Stimulated activated naive CD8-positive, alpha-beta T cell treated with anti-CD3 and anti-CD28 coated beads, Interleukin-15, amount 100 ng/mL, for 72 hours (primary cell): ENCODE data around the gene PATL2.
"Not testable (repeated sequence)": the region's sequence is repeated elsewhere in the genome, so short reads cannot be mapped to it uniquely, and the experiment has no call there.

Source experiments
- ATAC-seq: fragments of 150-1000 bp; cut with Tn5 transposase; 2 replicates; pipeline ENCODE4 v1.10.0; 2021; ENCODE audit warnings: mild to moderate bottlenecking, moderate library complexity
- DNase-seq, 2 donors: peaks; one replicate each; pipeline ENCODE4 v3.0.0; 2021 to 2022
- H3K27ac Mint-ChIP-seq, 2 donors: one replicate each; pipeline ENCODE4 v1.8.0; 2022; ENCODE audit warnings: mild to moderate bottlenecking in 2 of 2, mixed read lengths in 2 of 2, moderate library complexity in 2 of 2
- H3K27me3 Mint-ChIP-seq: one replicate; pipeline ENCODE4 v1.8.0; 2022; ENCODE audit warnings: mixed read lengths
- H3K4me1 Mint-ChIP-seq: one replicate; pipeline ENCODE4 v1.8.0; 2022; ENCODE audit warnings: mild to moderate bottlenecking, mixed read lengths
- H3K4me3 Mint-ChIP-seq, 2 donors: one replicate each; pipeline ENCODE4 v1.8.0; 2022; ENCODE audit warnings: mild to moderate bottlenecking in 2 of 2, mixed read lengths in 2 of 2, moderate library complexity in 1 of 2
- H3K9me3 Mint-ChIP-seq, 2 donors: one replicate each; pipeline ENCODE4 v1.8.0; 2022; ENCODE audit warnings: mixed read lengths in 2 of 2

Gene PATL2

DNA sequence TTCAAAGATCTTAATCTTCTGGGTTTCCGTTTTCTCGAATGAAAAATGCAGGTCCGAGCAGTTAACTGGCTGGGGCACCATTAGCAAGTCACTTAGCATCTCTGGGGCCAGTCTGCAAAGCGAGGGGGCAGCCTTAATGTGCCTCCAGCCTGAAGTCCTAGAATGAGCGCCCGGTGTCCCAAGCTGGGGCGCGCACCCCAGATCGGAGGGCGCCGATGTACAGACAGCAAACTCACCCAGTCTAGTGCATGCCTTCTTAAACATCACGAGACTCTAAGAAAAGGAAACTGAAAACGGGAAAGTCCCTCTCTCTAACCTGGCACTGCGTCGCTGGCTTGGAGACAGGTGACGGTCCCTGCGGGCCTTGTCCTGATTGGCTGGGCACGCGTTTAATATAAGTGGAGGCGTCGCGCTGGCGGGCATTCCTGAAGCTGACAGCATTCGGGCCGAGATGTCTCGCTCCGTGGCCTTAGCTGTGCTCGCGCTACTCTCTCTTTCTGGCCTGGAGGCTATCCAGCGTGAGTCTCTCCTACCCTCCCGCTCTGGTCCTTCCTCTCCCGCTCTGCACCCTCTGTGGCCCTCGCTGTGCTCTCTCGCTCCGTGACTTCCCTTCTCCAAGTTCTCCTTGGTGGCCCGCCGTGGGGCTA, at the start of gene PATL2, which contains the start of gene B2M:
Gene PATL2, minus strand, starts transcription at position 228 of the 647 bp plus-strand sequence. CDS start 34,833 bp downstream, outside the sequence.
Gene B2M, plus strand, starts transcription at position 422 of the 647 bp plus-strand sequence. Its CDS starts 30 bp downstream, at position 452.
- no peaks in the 10 kb centered on the region for H3K27me3 Mint-ChIP-seq
- peak within 1 kb of the TSS; percentile 99 to 100 for H3K27ac Mint-ChIP-seq
- peaks cover 62% of the 10 kb centered on the region for H3K4me1 Mint-ChIP-seq

DNA sequence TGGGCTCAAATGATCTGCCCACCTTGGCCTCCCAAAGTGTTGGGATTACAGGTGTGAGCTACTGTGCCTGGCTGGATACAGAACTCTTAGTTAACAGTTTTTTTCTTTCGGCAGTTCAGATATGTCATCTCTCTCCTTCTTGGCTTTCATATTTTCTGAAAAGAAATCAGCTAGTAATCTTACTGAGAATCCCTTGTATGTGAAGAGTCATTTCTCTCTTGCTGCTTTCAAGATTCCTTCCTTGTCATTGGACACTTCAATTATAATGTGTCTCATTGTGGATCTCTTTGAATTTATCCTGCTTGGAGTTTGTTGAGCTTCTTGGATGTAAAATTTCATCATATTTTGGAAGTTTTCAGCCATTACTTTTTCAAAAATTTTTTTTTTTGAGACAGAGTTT, 42.2 kb upstream of the PATL2 start:
- no peaks in the 10 kb centered on the region for H3K27me3 Mint-ChIP-seq
- peaks cover 22 to 31% of the 10 kb centered on the region in 2 donors for H3K9me3 Mint-ChIP-seq
- ATAC-seq (no peak), DNase-seq (no peak)
- H3K4me1 Mint-ChIP-seq: peaks cover 35% of the 10 kb centered on the region
- H3K27ac Mint-ChIP-seq: no peak overlapping the region
- no peak overlapping the region for H3K4me3 Mint-ChIP-seq

More for the DNA sequence above, at the start of gene PATL2, which contains the start of gene B2M:
- DNase-seq (peak; percentile 96), ATAC-seq (peak; percentile 89)
- peak within 1 kb of the TSS; percentile 97 to 98 for H3K4me3 Mint-ChIP-seq
- H3K9me3 Mint-ChIP-seq: no peaks in the 10 kb centered on the region

DNA sequence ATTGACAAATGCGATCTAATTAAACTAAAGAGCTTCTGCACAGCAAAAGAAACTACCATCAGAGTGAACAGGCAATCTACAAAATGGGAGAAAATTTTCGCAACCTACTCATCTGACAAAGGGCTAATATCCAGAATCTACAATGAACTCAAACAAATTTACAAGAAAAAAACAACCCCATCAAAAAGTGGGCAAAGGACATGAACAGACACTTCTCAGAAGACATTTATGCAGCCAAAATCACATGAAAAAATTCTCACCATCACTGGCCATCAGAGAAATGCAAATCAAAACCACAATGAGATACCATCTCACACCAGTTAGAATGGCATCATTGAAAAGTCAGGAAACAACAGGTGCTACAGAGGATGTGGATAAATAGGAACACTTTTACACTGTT, 32.3 kb upstream of the PATL2 start:
- not testable (repeated sequence) for DNase-seq, ATAC-seq, H3K4me3 Mint-ChIP-seq, H3K27me3 Mint-ChIP-seq, H3K27ac Mint-ChIP-seq
- peaks cover 18 to 20% of the 10 kb centered on the region in 2 donors for H3K9me3 Mint-ChIP-seq
- H3K4me1 Mint-ChIP-seq: peaks cover 10% of the 10 kb centered on the region

DNA sequence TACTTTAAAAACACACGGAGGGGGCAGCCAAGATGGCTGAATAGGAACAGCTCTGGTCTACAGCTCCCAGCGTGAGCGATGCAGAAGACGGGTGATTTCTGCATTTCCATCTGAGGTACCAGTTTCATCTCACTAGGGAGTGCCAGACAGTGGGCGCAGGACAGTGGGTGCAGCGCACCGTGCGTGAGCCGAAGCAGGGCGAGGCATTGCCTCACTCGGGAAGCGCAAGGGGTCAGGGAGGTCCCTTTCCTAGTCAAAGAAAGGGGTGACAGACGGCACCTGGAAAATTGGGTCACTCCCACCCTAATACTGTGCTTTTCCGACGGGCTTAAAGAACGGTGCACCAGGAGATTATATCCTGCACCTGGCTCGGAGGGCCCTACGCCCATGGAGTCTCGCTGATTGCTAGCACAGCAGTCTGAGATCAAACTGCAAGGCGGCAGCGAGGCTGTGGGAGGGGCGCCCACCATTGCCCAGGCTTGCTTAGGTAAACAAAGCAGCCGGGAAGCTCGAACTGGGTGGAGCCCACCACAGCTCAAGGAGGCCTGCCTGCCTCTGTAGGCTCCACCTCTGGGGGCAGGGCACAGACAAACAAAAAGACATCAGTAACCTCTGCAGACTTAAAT, 28.2 kb upstream of the PATL2 start:
- not testable (repeated sequence) for H3K9me3 Mint-ChIP-seq, H3K27ac Mint-ChIP-seq, H3K27me3 Mint-ChIP-seq, ATAC-seq, DNase-seq
- peak overlapping the region; percentile 29 to 83 for H3K4me3 Mint-ChIP-seq
- H3K4me1 Mint-ChIP-seq: peaks cover 35% of the 10 kb centered on the region

DNA sequence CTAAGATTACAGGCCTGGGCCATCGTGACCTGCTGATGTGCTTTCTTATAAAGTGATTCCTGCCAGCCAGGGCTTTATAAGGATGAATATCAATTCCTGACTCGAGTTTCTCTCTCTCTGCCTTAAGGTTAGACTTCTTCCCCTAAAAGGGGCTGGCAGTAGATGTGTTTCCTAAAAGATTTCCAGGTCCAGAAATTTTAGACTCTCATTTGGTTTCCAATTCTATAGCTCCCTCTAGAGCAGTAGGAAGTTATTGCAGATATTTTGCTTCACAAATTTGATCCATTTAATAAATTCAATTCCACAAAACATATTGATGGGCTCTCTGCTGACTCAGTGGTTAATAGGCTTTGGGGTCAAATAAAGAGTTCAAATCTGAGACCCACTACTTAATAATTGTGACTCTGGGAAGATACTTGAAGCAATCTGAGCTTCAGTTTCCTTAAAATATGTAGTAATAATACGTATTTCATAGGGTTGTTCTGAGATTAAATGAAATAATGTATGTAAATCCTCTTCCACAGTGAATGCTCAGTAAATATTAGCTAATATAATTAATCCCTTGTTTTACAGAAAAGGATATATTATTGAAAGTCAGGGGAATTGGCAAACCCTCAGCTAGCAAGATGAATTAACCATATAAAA, 27.3 kb upstream of the PATL2 start:
- Mint-ChIP-seq H3K4me1 (peaks cover 44% of the 10 kb centered on the region), H3K4me3 (peak overlapping the region; percentile 74 to 83), H3K27ac (peak overlapping the region in 1 of 2 donors; percentile 59), H3K9me3 (no peaks in the 10 kb centered on the region), H3K27me3 (no peaks in the 10 kb centered on the region)
- ATAC-seq (no peak), DNase-seq (peak in 1 of 2 donors; percentile 18)

DNA sequence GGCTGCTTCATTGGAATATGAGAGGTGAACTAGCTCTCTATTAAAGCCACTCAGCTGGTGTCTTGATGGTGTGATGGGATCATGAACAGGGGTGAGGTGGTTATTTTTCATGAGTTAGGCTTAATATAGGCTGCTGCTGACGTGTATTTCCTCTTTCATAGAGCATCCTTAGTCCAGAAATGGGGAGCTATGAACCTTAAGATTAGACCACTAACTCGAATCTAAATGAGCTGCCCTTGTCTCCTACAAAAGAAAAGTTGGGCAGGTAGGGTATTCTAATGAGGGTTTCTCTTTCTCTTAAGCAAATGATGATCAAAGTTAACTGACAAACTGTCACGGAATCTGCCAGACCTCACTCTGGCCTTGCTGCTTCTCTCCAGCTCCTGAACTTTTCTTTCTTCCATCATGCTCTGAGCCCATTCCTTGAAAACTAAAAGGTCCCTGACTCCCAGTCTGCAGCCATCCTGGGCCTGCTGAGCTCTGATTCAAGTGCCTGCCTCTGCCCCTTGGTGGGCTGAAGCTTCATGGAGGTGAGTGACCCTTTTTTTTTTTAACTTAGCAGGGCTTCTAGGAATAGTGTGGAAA, 25.1 kb upstream of the PATL2 start, which contains the start of gene TRIM69:
Gene TRIM69, plus strand, starts transcription at position 348 of the 585 bp plus-strand sequence. Its CDS starts 177 bp downstream, at position 525.
- Mint-ChIP-seq H3K9me3 (no peaks in the 10 kb centered on the region), H3K27me3 (no peaks in the 10 kb centered on the region), H3K27ac (peak within 1 kb of the TSS; percentile 96 to 97), H3K4me3 (peak within 1 kb of the TSS; percentile 83 to 85), H3K4me1 (peaks cover 62% of the 10 kb centered on the region)
- ATAC-seq: peak; percentile 55
- no peak for DNase-seq

DNA sequence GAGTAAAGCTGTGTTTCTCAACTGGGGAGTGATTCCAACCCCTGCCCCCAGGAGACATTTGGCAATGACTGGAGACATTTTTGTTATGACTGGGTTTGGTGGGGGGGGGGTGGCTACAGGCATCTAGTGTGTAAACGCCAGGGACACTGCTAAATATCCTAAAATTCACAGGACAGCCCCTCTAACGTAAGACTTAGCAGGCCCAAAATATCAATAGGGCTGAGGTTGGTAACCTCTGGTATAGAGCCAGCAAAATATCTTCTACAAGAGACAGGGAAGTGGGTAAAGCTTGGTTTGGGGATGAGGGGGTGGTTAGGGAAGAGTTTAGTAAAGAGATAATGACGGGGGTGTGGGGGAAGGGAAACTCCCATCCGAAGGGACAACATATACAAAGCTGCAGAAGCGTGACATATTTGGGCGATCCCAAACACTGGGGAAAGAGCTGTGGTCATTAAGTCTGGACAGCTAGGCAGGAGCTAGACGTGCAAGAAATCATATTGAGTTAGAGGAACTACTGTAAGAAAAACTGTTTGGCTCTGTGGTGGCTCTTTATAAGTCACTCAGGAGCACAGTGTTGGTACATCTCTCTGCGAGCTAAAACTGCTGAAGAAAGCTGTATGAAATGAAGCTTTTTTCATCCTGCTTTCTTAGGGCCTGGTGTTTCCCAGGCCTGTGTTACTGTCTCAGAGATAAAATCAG, 24.5 kb upstream of the PATL2 start:
- DNase-seq (peak; percentile 33 to 78), ATAC-seq (peak; percentile 85)
- Mint-ChIP-seq H3K4me3 (peak overlapping the region; percentile 81 to 85), H3K9me3 (no peaks in the 10 kb centered on the region), H3K4me1 (peaks cover 65% of the 10 kb centered on the region), H3K27ac (peak overlapping the region; percentile 96 to 97), H3K27me3 (no peaks in the 10 kb centered on the region)

DNA sequence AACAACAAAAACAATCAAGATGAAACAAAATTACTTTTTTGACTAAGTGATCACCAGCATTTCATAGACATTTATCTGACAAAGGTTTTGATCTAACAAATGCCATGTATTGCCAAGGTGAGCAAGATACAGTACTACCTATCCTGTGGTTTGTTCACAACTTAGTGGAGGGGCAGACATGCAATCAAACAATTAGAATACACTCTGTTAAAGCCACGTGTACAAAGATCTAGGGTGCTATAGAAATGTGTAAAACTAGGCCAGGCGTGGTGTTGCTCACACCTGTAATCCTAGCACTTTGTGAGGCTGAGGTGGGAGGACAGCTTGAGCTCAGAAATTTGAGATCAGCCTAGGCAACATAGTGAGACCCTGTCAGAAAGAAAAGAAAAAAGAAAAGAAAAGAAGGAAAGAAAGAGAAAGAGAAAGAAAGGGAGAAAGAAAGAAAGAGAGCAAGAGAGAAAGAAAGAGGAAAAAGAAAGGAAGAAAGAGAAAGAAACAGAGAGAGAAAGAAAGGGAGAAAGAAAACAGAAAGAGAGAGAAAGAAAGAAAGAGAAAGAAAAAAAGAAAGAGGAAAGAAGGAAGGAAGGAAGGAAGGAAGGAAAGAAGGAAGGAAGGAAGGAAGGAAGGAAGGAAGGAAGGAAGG, 23.8 kb upstream of the PATL2 start:
- DNase-seq (no peak), ATAC-seq (no peak)
- Mint-ChIP-seq H3K27ac (peak overlapping the region; percentile 96 to 97), H3K4me3 (peak overlapping the region; percentile 81 to 85), H3K4me1 (peaks cover 65% of the 10 kb centered on the region), H3K27me3 (no peaks in the 10 kb centered on the region), H3K9me3 (no peaks in the 10 kb centered on the region)

DNA sequence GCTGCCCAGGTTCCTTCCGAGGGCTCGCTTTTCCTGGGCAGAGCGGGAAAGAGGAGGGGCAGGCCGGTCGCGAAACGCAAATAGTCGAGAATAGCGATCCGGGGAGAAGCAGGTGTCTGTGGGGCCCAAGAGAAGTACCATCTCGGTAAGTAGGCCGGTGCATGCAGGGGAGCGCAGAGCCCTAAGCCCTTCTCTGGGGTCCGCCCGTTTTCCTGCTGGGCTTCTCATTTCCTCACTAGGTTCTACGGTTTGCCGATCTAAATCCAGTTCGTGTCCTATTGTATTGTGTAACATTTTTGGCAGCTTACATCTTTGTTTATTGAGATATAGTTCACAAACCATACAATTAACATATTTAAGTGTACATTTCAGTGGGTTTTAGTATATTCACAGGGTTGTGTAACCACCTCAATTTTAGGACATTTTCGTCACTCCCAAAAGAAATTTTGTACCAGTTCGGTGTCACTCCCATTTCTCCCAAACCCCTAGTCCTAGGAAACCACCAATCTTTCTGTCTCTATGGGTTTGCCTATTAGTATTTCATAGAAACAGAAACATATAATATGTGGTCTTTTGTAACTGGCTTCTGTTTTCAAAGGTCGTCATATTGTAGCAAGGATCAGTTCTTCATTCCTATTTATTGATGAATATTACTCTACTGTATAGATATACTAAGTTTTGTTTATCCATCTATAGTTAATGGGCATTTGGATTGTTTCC, 18.4 kb upstream of the PATL2 start:
- H3K27me3 Mint-ChIP-seq: no peaks in the 10 kb centered on the region
- peak; percentile 18 for ATAC-seq
- H3K4me3 Mint-ChIP-seq: peak overlapping the region; percentile 99 to 100
- DNase-seq: peak in 1 of 2 donors; percentile 66
- peaks cover 73% of the 10 kb centered on the region for H3K4me1 Mint-ChIP-seq
- peak overlapping the region; percentile 100 for H3K27ac Mint-ChIP-seq
- no peaks in the 10 kb centered on the region for H3K9me3 Mint-ChIP-seq

DNA sequence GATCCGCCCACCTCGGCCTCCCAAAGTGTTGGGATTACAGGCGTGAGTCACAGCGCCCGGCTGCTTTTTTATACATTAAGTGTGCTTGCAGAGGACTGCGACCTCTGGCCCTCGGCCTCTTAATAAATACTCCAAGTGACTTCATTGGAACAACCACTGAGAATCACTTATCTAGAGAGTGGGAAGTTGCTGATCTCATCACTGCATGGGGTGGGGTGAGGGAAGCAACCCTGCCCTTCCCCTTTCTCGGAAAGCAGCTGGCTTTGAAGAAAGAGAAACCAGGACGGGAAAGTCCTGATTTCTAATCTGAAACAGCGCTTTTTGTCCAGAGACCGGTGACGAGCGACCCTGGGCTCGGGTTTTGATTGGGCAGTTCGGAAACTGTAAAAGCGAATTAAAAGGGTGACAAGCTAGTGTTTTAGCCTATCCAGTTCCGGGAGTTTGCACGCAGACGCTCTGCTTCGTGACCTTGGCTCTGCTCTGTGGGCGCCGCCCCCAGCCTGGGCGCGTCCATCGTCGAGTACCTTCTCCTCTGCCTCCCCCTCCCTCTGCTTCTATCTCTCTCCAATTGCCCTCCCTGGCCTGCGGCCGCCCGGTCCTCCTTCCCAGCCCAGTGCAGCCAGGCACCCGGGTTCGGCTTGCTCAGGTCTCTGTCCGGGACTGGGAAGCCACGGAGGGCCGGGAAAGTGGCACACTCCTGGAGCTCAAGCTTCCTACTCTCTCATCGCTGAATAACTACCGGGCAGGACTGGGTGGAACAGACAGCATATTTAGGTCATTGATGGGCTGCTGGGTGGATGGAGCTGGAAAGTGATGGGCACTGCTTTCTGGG, 17.7 kb upstream of the PATL2 start:
- peak; percentile 85 for ATAC-seq
- H3K4me1 Mint-ChIP-seq: peaks cover 73% of the 10 kb centered on the region
- peak overlapping the region; percentile 100 for H3K27ac Mint-ChIP-seq

DNA sequence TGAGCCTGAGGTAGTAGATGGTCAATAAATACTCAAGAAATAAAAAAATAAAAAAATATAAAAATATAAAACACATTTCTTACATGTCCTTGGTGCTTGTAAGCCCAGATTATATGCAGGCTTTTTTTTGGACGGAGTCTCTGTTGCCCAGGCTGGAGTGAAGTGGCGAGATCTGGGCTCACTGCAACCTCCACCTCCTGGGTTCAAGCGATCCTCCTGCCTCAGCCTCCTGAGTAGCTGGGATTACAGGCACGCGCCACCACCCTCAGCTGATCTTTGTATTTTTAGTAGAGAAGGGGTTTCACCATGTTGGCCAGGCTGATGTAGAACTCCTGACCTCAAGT, 17.1 kb upstream of the PATL2 start:
- Mint-ChIP-seq H3K27ac (peak overlapping the region; percentile 100), H3K4me1 (peaks cover 73% of the 10 kb centered on the region), H3K4me3 (peak overlapping the region; percentile 99 to 100)
- DNase-seq, H3K27me3 Mint-ChIP-seq, H3K9me3 Mint-ChIP-seq, ATAC-seq: not testable (repeated sequence)

More for the DNA sequence above, 17.7 kb upstream of the PATL2 start:
- DNase-seq: peak; percentile 97 to 98
- H3K9me3 Mint-ChIP-seq: no peaks in the 10 kb centered on the region
- no peaks in the 10 kb centered on the region for H3K27me3 Mint-ChIP-seq
- peak overlapping the region; percentile 99 to 100 for H3K4me3 Mint-ChIP-seq

DNA sequence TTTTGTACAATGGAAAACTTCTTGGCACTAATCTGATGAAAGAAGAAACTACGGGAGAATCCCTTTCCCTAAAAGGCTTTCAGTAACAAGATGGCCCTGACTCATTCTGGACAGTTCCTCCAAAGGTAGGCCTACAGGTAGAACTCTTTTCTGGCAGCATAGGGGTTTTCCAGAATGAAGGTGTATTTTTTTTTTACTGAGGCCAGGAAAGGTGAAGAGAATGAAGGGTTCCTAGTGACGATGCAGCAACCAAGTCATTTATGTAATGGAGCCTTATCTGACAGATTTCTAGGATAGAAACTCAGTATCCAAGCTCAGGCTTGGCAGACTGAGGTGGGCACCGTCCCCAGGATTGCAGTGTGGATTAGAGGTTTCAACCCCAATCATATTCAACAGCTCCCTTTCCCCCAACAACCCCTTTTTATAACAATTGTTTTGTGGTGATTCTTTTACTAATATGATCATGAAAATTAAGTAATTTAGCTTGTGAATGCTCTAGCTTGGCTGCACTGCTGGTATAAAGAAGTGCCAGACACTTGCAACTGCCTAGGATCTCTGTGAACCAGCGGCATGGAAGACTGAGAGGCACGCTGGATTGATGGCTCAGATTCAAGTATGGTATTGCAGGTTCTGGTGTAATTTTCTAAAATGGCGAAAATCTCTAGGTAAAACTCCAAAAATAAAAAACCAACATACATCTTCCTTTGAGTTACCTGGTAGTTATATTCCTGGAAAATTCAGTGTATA, 16.5 kb upstream of the PATL2 start:
- Mint-ChIP-seq H3K4me3 (peak overlapping the region; percentile 97 to 99), H3K27ac (peak overlapping the region; percentile 100), H3K9me3 (no peaks in the 10 kb centered on the region), H3K4me1 (peaks cover 73% of the 10 kb centered on the region), H3K27me3 (no peaks in the 10 kb centered on the region)
- ATAC-seq (no peak), DNase-seq (peak; percentile 37 to 45)
